AG08396 (cell line): ENCODE measurements around the gene P2RY8.

Experiments used
- DNase-seq: peaks from one replicate; pipeline ENCODE4 v3.0.0; 2012; ENCODE audit warnings: low spot score, mixed read lengths

P2RY8 gene

GRCh38 chrX:1417921-1418771 is 118.8 kb downstream of the P2RY8 start:
- DNase-seq = no peak

- DNase-seq = no peak
These were observed 119.8 kb downstream of the P2RY8 start for GRCh38 chrX:1416965-1417760.

- no peak for DNase-seq
These were observed 120.6 kb downstream of the P2RY8 start for GRCh38 chrX:1416327-1416784.
